Measurements from ENCODE around the gene HNRNPA2B1.

HNRNPA2B1 gene

DNA sequence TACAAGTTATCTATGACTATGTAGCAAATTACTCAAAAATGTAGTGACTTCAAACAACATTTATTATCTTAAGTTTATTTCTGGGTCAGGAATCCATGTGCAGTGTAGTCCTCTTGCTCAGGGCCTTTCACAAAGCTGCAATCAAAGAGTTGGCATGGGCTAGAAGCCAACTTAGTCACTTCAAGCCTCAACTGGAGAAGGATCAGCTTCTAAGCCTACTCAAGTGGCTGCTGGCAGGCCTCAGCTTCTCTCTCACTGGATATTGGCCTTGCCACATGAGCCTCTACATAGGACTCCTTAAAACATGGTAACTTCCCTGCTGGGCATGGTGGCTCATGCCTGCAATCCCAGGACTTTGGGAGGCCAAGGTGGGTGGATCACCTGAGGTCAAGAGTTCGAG, 53.5 kb downstream of the HNRNPA2B1 start:
- no peak for DNase-seq (ENCODE audit: low read depth in 2 of 2)

DNA sequence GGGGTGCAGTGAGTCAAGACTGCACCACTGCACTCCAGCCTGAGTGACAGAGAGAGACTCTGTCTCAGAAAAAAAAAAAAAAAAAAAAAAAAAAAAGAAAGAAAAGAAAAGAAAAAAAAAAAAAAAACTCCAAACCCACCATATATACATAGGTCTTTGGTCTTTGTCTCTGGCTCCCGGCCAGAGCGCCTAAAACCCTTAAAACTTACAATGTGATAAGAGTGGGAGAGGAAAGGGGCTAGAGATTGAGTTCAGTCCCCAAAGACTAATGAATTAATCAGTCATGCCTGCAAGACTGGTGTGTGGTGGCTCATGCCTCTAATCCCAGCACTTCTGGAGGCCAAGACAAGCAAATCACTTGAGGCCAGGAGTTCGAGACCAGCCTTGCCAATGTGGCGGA, 55.3 kb downstream of the HNRNPA2B1 start:
- DNase-seq (ENCODE audit: low read depth in 2 of 2): no peak

DNA sequence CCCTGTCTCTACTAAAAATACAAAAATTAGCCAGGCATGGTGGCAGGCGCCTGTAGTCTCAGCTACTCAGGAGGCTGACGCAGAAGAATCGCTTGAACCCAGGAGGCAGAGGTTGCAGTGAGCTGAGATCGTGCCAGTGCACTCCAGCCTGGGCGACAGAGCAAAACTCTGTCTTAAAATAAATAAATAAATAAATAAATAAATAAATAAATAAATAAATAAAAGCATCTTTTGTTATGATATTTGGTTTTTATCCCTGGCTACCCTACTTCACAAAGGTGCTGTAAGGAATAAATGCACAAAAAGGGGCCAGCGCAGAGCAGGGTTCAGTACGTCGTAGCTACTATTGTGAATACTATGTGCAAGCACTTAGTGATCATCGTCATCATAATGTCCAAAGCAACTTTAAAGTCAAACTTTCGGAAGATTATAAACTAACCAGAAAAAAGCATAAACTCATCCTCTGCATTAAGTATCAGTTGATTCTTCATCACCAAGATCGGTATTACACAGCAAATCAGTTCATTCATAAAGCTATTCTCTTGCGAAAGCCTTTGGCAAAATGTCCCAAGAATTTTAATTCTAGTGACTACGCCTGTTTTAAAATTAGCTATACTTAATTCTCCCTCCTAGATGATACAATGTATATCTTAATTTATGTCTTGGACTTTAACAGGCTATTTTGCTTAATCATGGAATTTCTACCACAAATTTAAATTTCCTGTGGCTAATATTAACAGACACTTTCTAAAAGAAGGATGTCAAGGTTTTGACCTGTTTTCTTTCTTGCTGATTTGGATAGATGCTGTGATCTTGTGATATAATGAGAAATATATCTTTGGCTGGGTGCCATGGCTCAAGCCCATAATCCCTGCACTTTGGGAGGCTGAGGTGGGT, 56.1 kb downstream of the HNRNPA2B1 start:
- DNase-seq (ENCODE audit: low read depth in 2 of 2): no peak

DNA sequence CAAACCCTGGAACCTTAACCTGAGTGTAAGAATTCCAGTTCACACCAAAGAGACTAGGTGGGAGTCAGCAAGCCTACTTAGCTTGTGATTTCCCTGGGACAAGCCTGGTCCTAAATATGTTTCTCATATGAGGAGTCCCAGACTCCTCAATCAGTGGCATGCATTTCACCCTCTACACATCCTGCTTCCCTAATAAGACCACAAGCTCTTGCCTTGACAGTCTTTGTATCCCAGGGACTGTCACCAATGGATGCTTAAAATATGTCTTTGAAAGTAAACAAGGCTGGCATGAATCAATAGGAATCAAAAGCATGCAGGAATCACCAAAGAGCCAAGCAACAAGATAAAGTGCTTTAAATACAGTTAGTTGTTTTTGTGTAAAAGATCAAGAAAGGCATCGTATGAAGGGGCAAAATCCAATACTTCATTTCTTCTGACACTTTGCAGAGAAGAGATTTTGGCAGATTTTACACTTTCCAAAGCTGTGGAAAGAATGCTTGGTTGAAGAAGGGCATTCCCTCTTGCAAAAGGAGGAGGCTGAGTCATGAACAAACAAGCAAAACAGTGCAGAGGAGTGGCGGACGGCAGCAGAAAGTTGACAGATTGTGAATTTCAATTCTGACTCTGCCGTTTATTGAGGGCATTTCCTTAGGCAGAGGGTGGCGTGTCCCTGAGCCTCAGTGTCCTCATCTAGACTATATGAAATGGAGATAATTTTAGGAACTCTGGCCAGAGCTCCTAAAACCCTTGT, 57.1 kb downstream of the HNRNPA2B1 start:
- no peak for DNase-seq (ENCODE audit: low read depth in 2 of 2)

DNA sequence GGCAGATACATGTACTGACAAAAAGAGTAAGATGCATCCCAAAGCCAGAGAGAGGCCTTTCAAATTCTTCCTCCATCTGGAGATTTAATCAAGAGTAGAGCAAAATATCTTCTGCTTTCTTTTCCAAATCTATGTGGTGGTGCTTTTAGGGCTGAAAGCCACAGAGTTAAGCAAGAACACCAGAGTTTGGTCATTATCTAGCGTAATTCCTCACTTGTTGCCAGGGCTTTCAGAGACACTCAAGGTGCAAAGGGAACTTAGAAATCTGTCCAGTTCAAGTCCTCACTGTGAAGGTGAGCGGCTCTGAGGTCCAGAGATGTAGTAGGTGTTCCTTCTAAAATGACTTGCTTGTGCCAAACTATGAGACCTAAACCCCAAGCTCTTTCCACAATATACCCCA, 59.5 kb downstream of the HNRNPA2B1 start:
- no peak for DNase-seq (ENCODE audit: low read depth in 2 of 2)

DNA sequence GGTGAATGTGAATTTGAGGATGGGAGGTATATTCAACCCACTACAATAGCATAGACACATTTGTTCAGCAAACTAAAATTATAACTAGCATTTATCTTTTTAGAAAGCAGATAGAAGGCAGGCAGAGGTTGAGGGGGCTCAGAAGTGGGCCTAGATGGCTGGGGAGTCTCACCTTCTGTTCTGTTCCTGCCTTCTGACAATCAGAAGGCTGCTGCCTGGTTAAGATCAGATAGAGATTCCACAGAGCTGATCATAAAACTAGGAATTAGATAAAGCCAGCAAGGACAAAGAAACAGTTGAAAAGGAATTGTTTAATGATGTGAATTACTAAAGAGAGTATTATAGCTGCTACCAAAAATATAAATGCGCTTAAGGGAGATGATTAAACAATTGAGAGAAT, 60.2 kb downstream of the HNRNPA2B1 start:
- DNase-seq (ENCODE audit: low read depth in 2 of 2): no peak

Measured in stimulated activated CD8-positive, alpha-beta memory T cell treated with anti-CD3 and anti-CD28 coated beads, Interleukin-15, amount 100 ng/mL, for 48 hours (primary cell).